AG09319 (cell line): ENCODE measurements around the gene BBS2.

Experiments used
- DNase-seq: peaks from one replicate; pipeline ENCODE4 v3.0.0-alpha.2; 2010; ENCODE audit warnings: low read depth; ENCODE audit errors: extremely low read depth
- CTCF ChIP-seq: IDR thresholded peaks from 2 replicates; pipeline ENCODE4 v1.5.1; 2011; ENCODE audit warnings: low read depth, mild to moderate bottlenecking, inconsistent platforms, low read length, moderate library complexity

Gene BBS2

GRCh38 chr16:56463153-56463552, 56.7 kb downstream of the BBS2 start:
- DNase-seq: no peak
- TF ChIP-seq CTCF: no peak

GRCh38 chr16:56462064-56462796, 57.6 kb downstream of the BBS2 start:
- TF ChIP-seq CTCF: no peak
- no peak for DNase-seq

GRCh38 chr16:56460101-56460500, 59.7 kb downstream of the BBS2 start:
- no peak for TF ChIP-seq CTCF
- DNase-seq: no peak

GRCh38 chr16:56457927-56458470, 61.8 kb downstream of the BBS2 start:
- DNase-seq: no peak
- TF ChIP-seq CTCF: no peak

GRCh38 chr16:56451753-56452689, 67.8 kb downstream of the BBS2 start:
- no peak for DNase-seq

GRCh38 chr16:56450986-56451752, 68.7 kb downstream of the BBS2 start, which contains the start of the genes NUDT21 and OGFOD1:
Gene NUDT21 (minus strand): TSS chr16:56451332. CDS start chr16:56451202, 130 bp downstream.
Gene OGFOD1 (plus strand): TSS chr16:56451554. CDS start chr16:56451613, 59 bp downstream.
- DNase-seq: peak; percentile 92
- TF ChIP-seq CTCF: no peak; the same call in 1 of the 2 replicates

More at GRCh38 chr16:56451753-56452689, 67.8 kb downstream of the BBS2 start:
- TF ChIP-seq CTCF: no peak
